ENCODE data around the gene PTX3.

Gene PTX3

DNA sequence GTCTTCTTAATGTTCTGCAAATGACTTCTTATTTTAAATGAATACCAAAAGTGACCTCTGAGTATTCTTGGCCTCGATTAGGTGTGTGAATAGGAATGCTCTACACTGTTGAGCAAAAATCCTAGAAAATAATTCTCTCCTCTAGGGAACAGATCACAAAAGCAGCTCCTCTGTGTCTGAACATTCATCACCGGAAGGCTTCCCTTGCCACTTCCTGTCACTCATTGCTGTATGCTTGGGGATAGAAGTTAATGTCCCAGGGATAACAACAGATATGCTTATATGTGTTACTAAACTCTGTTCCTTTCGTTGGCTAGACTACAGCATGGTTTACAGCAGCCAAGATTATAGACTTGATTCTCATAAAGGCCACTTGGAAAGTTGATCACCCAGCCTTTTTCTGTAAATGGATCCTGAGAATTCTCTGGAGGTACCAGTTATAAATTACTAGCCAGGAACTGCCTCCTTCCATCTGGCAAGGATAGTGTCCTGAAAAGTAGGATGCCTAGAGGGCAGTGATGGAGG, 16.0 kb upstream of the PTX3 start:
- Histone ChIP-seq H3K36me3 (ENCODE audit: control insufficient read depth, insufficient read depth, low read length) (no peaks in the 10 kb centered on the region), H3K27ac (ENCODE audit: low read length) (no peak overlapping the region), H3K4me3 (ENCODE audit: low read length) (no peak overlapping the region), H3K4me1 (ENCODE audit: control insufficient read depth, insufficient read depth, low read length) (no peaks in the 10 kb centered on the region), H3K9me3 (ENCODE audit: control insufficient read depth, insufficient read depth, low read length) (no peaks in the 10 kb centered on the region), H3K27me3 (ENCODE audit: control insufficient read depth, insufficient read depth, low read length) (no peaks in the 10 kb centered on the region)
- DNase-seq (ENCODE audit: low read depth, low spot score): no peak
- no CpG with 5 or more reads among the region's 3 CpGs for WGBS (ENCODE audit: insufficient coverage, insufficient read length)

DNA sequence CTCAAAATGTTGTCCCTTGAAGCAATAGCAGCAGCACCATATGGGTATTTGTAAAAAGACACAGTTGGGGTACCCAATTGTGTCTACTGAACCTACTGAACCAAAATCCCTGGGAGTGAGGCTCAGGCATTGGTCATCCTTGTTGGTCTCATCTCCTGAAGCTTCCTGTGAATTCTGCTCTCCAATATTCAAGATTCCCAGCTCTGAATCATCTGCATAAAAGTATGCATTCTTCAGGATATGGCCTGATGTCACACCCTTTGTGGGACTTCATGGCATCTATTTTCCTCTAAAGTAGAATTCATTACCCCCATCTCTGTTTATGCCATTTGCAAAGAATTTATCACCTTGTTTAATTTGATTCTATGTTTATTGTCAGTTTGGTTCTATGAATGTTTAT, 13.3 kb upstream of the PTX3 start:
- Histone ChIP-seq H3K27ac (ENCODE audit: low read length) (no peak overlapping the region), H3K27me3 (ENCODE audit: control insufficient read depth, insufficient read depth, low read length) (no peaks in the 10 kb centered on the region), H3K9me3 (ENCODE audit: control insufficient read depth, insufficient read depth, low read length) (no peaks in the 10 kb centered on the region), H3K36me3 (ENCODE audit: control insufficient read depth, insufficient read depth, low read length) (no peaks in the 10 kb centered on the region), H3K4me3 (ENCODE audit: low read length) (no peak overlapping the region), H3K4me1 (ENCODE audit: control insufficient read depth, insufficient read depth, low read length) (no peaks in the 10 kb centered on the region)
- no peak for DNase-seq (ENCODE audit: low read depth, low spot score)

DNA sequence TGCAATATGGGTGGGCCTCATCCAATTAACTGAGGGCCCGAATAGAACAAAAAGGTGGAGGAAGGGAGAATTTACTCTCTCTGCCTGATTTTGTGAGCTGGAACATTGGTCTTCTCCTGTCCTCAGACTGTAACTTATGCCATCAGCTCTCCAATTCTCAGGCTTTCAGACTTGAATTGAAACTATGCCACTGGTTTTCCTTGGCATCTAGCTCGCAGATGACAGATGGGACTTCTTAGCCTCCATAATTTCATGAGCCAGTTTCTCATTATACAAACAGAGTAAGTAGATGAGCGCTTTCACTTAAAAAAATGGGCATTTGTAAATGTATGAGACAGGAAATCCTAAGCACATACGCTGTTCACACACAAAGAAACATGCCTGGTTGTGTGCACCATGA, 8.7 kb upstream of the PTX3 start:
- no peak overlapping the region for H3K4me3 ChIP-seq (ENCODE audit: low read length)
- no peaks in the 10 kb centered on the region for H3K27me3 ChIP-seq (ENCODE audit: control insufficient read depth, insufficient read depth, low read length)
- no peaks in the 10 kb centered on the region for H3K36me3 ChIP-seq (ENCODE audit: control insufficient read depth, insufficient read depth, low read length)
- no peak overlapping the region for H3K27ac ChIP-seq (ENCODE audit: low read length)
- H3K9me3 ChIP-seq (ENCODE audit: control insufficient read depth, insufficient read depth, low read length): no peaks in the 10 kb centered on the region
- no CpG with 5 or more reads among the region's 4 CpGs for WGBS (ENCODE audit: insufficient coverage, insufficient read length)
- DNase-seq (ENCODE audit: low read depth, low spot score): no peak
- no peaks in the 10 kb centered on the region for H3K4me1 ChIP-seq (ENCODE audit: control insufficient read depth, insufficient read depth, low read length)

DNA sequence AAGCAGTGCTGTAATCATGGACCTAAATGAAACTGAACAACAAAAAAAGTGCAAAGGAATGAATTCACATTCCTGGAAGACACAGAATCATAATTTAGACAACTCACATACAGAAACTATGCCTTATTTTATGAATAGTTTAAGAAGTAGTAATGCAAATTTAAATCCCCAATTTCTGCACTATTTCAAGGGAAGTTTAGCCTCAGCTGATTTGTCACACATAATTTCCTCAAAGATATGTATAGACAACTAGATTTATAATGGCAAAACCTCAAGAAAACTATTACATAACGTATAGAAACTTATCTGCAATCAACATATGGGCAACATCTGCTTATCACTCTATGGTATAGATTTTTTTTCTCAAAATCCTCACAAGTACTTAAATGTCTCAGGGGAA, 7.8 kb upstream of the PTX3 start:
- no peaks in the 10 kb centered on the region for H3K9me3 ChIP-seq (ENCODE audit: control insufficient read depth, insufficient read depth, low read length)
- no CpG with 5 or more reads among the region's 1 CpG for WGBS (ENCODE audit: insufficient coverage, insufficient read length)
- H3K36me3 ChIP-seq (ENCODE audit: control insufficient read depth, insufficient read depth, low read length): no peaks in the 10 kb centered on the region
- no peak overlapping the region for H3K27ac ChIP-seq (ENCODE audit: low read length)
- no peak overlapping the region for H3K4me3 ChIP-seq (ENCODE audit: low read length)
- no peaks in the 10 kb centered on the region for H3K27me3 ChIP-seq (ENCODE audit: control insufficient read depth, insufficient read depth, low read length)
- H3K4me1 ChIP-seq (ENCODE audit: control insufficient read depth, insufficient read depth, low read length): no peaks in the 10 kb centered on the region
- DNase-seq (ENCODE audit: low read depth, low spot score): no peak

DNA sequence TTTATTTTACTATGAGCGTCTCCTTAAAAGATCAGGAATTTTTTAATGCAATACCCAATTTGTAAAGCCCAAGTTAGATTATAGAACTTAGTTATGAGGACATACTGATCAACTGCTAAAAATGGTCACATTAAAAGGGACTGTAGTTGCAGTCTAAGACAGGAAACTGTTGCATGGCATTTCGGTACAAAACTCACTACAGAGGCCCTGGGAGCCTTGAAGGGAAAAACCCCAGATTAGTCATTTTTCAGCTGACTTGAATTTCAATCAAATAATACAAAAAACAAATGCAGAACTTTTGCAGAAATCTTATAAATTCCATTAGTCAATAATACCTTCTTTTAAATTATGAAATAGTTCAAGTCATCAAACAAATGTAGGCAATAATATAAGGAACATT, 6.9 kb upstream of the PTX3 start:
- H3K27me3 ChIP-seq (ENCODE audit: control insufficient read depth, insufficient read depth, low read length): no peaks in the 10 kb centered on the region
- H3K4me1 ChIP-seq (ENCODE audit: control insufficient read depth, insufficient read depth, low read length): no peaks in the 10 kb centered on the region
- H3K27ac ChIP-seq (ENCODE audit: low read length): no peak overlapping the region
- no peaks in the 10 kb centered on the region for H3K9me3 ChIP-seq (ENCODE audit: control insufficient read depth, insufficient read depth, low read length)
- H3K36me3 ChIP-seq (ENCODE audit: control insufficient read depth, insufficient read depth, low read length): no peaks in the 10 kb centered on the region
- H3K4me3 ChIP-seq (ENCODE audit: low read length): no peak overlapping the region
- no peak for DNase-seq (ENCODE audit: low read depth, low spot score)
- no CpG with 5 or more reads among the region's 2 CpGs for WGBS (ENCODE audit: insufficient coverage, insufficient read length)

DNA sequence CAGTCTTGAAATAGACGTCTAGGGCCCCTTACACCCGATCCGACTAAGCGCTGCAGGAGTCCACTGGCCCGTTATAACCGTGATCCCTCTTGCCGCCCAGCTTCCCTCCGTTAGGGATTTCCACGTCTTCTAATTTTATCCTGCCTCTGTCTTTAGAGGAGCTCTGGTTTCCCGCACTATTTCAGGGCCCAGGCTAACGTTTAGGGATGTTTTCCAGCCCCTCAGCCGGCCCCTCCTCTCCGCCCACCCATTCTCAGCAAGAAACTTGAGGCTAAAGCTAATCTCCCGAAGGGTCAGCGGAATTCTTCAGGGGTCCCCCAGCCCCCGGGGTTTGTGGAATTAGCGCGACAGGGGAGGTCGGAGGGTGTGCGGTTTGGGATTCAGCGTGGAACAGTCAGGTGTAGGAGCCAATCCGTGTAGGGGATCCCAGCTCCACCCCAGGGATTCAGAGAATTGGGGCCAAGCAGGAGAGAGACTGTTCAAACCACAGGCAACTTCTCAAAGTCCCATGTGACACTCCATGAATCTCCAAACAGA, 1.6 kb downstream of the PTX3 start:
- peaks cover 5% of the 10 kb centered on the region; the same call in 1 of the 2 replicates for H3K27me3 ChIP-seq (ENCODE audit: control insufficient read depth, insufficient read depth, low read length)
- no peaks in the 10 kb centered on the region for H3K36me3 ChIP-seq (ENCODE audit: control insufficient read depth, insufficient read depth, low read length)
- no peak for DNase-seq (ENCODE audit: low read depth, low spot score)
- 0 out of 2 replicates have a peak, but pooled peaks cover 1% of the 10 kb centered on the region for H3K4me1 ChIP-seq (ENCODE audit: control insufficient read depth, insufficient read depth, low read length)
- no peaks in the 10 kb centered on the region for H3K9me3 ChIP-seq (ENCODE audit: control insufficient read depth, insufficient read depth, low read length)
- H3K27ac ChIP-seq (ENCODE audit: low read length): no peak overlapping the region
- peak overlapping the region; percentile 46; the same call in 1 of the 2 replicates for H3K4me3 ChIP-seq (ENCODE audit: low read length)
- WGBS (ENCODE audit: insufficient coverage, insufficient read length): no CpG with 5 or more reads among the region's 22 CpGs

DNA sequence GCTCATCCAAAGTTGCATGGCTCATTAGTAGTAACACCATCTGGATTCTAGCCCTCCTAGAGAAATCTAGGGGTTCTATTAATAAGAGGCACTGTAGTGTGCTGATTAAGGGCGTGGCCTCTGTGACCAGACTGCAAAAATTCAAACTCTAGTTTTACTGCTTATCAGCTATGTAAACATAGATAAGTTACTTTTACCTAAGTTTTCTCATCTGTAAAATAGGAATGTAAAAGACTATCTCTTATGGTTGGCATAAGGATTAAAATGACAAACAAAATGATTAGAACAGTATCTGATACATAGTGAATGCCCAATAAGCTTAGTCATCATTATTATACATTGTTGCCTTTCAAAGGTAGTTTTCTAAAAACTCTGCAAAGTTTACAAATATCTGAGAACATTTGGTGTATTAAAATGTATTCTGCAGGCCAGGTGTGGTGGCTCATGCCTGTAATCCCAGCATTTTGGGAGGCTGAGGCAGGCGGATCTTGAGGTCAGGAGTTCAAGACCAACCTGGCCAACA, 4.5 kb downstream of the PTX3 start:
- H3K27ac ChIP-seq (ENCODE audit: low read length): no peak overlapping the region
- no peak for DNase-seq (ENCODE audit: low read depth, low spot score)
- H3K4me1 ChIP-seq (ENCODE audit: control insufficient read depth, insufficient read depth, low read length): 0 out of 2 replicates have a peak, but pooled peaks cover 1% of the 10 kb centered on the region
- H3K9me3 ChIP-seq (ENCODE audit: control insufficient read depth, insufficient read depth, low read length): no peaks in the 10 kb centered on the region
- no peak overlapping the region for H3K4me3 ChIP-seq (ENCODE audit: low read length)
- H3K36me3 ChIP-seq (ENCODE audit: control insufficient read depth, insufficient read depth, low read length): no peaks in the 10 kb centered on the region
- no CpG with 5 or more reads among the region's 2 CpGs for WGBS (ENCODE audit: insufficient coverage, insufficient read length)
- peaks cover 5% of the 10 kb centered on the region; the same call in 1 of the 2 replicates for H3K27me3 ChIP-seq (ENCODE audit: control insufficient read depth, insufficient read depth, low read length)

DNA sequence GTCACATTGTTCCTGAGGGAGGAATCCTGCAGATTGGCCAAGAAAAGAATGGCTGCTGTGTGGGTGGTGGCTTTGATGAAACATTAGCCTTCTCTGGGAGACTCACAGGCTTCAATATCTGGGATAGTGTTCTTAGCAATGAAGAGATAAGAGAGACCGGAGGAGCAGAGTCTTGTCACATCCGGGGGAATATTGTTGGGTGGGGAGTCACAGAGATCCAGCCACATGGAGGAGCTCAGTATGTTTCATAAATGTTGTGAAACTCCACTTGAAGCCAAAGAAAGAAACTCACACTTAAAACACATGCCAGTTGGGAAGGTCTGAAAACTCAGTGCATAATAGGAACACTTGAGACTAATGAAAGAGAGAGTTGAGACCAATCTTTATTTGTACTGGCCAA, 6.1 kb downstream of the PTX3 start:
- Histone ChIP-seq H3K4me1 (ENCODE audit: control insufficient read depth, insufficient read depth, low read length) (no peaks in the 10 kb centered on the region), H3K27me3 (ENCODE audit: control insufficient read depth, insufficient read depth, low read length) (no peaks in the 10 kb centered on the region), H3K4me3 (ENCODE audit: low read length) (no peak overlapping the region), H3K36me3 (ENCODE audit: control insufficient read depth, insufficient read depth, low read length) (no peaks in the 10 kb centered on the region), H3K27ac (ENCODE audit: low read length) (no peak overlapping the region), H3K9me3 (ENCODE audit: control insufficient read depth, insufficient read depth, low read length) (no peaks in the 10 kb centered on the region)
- no CpG with 5 or more reads among the region's 2 CpGs for WGBS (ENCODE audit: insufficient coverage, insufficient read length)
- no peak for DNase-seq (ENCODE audit: low read depth, low spot score)

DNA sequence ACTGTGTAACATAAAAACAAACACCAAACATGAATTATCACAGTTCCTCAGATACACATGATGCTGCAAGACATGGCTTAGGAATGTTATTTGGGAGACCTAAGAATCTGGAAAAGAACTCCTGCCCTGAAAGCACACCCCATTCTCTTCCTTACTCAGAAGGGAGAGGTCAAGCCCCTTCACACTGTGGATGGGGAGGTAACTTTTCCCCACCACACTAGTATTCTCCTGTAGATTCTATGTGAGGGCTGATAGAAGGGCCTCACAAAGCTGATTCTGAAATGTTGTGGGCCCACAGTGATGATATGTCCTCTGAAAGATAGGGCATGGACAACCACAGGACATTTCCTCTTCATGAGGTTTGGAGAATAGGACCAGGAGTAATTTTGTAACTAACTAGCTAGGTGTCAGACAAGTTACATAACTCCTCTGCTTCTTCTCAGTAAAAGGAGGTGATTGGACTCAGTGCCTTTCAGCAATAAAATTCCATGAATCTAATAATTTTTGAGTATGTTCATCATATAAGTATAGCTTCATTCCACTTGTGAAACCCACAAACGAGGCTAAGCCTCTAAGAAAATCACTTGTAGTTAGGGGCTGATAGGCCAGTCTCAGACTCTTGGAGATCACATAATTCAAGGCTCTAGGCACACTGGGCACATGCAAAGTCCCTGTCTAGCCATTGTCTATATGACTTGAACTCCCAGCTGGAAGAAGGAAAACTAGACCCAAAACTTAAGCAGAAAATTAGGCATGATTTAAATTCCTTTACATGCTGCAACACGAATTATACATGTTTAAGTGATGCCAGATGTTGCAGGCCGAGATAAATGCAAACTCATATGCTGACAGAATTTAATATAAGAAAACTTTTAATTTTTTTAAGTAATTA, 7.5 kb downstream of the PTX3 start:
- Histone ChIP-seq H3K4me1 (ENCODE audit: control insufficient read depth, insufficient read depth, low read length) (no peaks in the 10 kb centered on the region), H3K4me3 (ENCODE audit: low read length) (no peak overlapping the region), H3K27ac (ENCODE audit: low read length) (no peak overlapping the region), H3K9me3 (ENCODE audit: control insufficient read depth, insufficient read depth, low read length) (no peaks in the 10 kb centered on the region), H3K36me3 (ENCODE audit: control insufficient read depth, insufficient read depth, low read length) (no peaks in the 10 kb centered on the region), H3K27me3 (ENCODE audit: control insufficient read depth, insufficient read depth, low read length) (no peaks in the 10 kb centered on the region)
- DNase-seq (ENCODE audit: low read depth, low spot score): no peak
- WGBS (ENCODE audit: insufficient coverage, insufficient read length): no CpG with 5 or more reads among the region's 3 CpGs

DNA sequence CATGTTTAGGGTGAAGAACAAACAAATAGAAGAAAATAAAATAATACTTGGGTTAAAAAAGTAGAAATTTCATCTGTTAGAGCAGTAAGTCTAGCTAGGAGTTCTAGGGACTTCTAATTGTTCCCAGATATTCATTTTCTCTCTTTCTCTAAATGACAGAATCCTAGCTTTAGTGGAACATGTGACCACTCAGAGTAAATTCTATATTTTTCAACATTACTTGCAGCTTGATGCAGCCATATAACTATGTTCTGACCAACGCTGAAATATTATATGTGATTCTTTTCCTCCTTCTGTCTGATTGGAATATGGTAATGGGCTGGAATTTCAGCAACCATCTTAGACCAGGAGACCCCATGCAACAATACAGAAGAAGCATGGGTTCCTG, 8.1 kb downstream of the PTX3 start:
- Histone ChIP-seq H3K9me3 (ENCODE audit: control insufficient read depth, insufficient read depth, low read length) (no peaks in the 10 kb centered on the region), H3K4me1 (ENCODE audit: control insufficient read depth, insufficient read depth, low read length) (no peaks in the 10 kb centered on the region), H3K27me3 (ENCODE audit: control insufficient read depth, insufficient read depth, low read length) (no peaks in the 10 kb centered on the region), H3K36me3 (ENCODE audit: control insufficient read depth, insufficient read depth, low read length) (no peaks in the 10 kb centered on the region), H3K27ac (ENCODE audit: low read length) (no peak overlapping the region), H3K4me3 (ENCODE audit: low read length) (no peak overlapping the region)
- DNase-seq (ENCODE audit: low read depth, low spot score): no peak
- WGBS (ENCODE audit: insufficient coverage, insufficient read length): no CpG with 5 or more reads among the region's 1 CpG

Measured in iPS DF 6.9 (cell line).